HEK293 (cell line): ENCODE measurements around the gene CLPTM1.

ENCODE experiments used
- ZBTB11 ChIP-seq: fragments of 450-650 bp; formaldehyde crosslinking; conservative IDR thresholded peaks from 2 replicates; pipeline ENCODE4 v1.5.1; 2016; ENCODE audit warnings: low read depth, missing biosample characterization, missing genetic modification characterization
- ZNF280C ChIP-seq: fragments of 450-650 bp; formaldehyde crosslinking; IDR thresholded peaks from 2 replicates; pipeline ENCODE4 v1.5.1; 2016; ENCODE audit warnings: missing biosample characterization, missing genetic modification characterization

- TF ChIP-seq ZNF280C (tag by site-specific recombination) = no peak
- no peak for TF ChIP-seq ZBTB11 (tag by site-specific recombination)
Observed at GRCh38 chr19:44969437-44969836, 14.3 kb downstream of the CLPTM1 start.
